Activated T-helper 1 cell treated with anti-CD3 and anti-CD28 coated beads, Interleukin-12 subunit alpha, Interleukin-12 subunit beta, Interleukin-2, Interleukin-4 antibody, amounts not matched to agents 30 ng/mL and 10 ng/mL and 1 ng/mL, durations not matched to agents 14 hours and 24 hours and 36 hours (primary cell): ENCODE results near the gene CADM4. TPM values are rescaled to one million over a fixed set of nuclear protein-coding genes. Genes with fewer than 3 reads are reported as not detected.
"Not testable (repeated sequence)": the region's sequence is repeated elsewhere in the genome, so short reads cannot be mapped to it uniquely, and the experiment has no call there.

ENCODE experiments used
- DNase-seq: peaks from one replicate; pipeline ENCODE4 v3.0.0; 2021; ENCODE audit warnings: low spot score
- H3K27ac Mint-ChIP-seq: one replicate; pipeline ENCODE4 v1.8.0; 2021; ENCODE audit warnings: mild to moderate bottlenecking, mixed read lengths
- H3K27me3 Mint-ChIP-seq: one replicate; pipeline ENCODE4 v1.8.0; 2022; ENCODE audit warnings: mild to moderate bottlenecking, moderate library complexity, mixed read lengths; ENCODE audit not compliant: insufficient read depth
- H3K36me3 Mint-ChIP-seq: one replicate; pipeline ENCODE4 v1.8.0; 2021; ENCODE audit warnings: low read depth, mixed read lengths
- H3K4me1 Mint-ChIP-seq: one replicate; pipeline ENCODE4 v1.8.0; 2021; ENCODE audit warnings: low read depth, mixed read lengths
- H3K4me3 Mint-ChIP-seq: one replicate; pipeline ENCODE4 v1.8.0; 2021; ENCODE audit warnings: mild to moderate bottlenecking, moderate library complexity, mixed read lengths
- H3K9me3 Mint-ChIP-seq: one replicate; pipeline ENCODE4 v1.8.0; 2021; ENCODE audit warnings: mixed read lengths
- intact Hi-C: fragments of 100-400 bp; cut with micrococcal nuclease; formaldehyde crosslinking; loops from one replicate; pipeline ENCODE4 v1.15.1; 2024
- total RNA-seq: library from RNA; stranded (reverse); gene quantifications from 2 replicates; pipeline ENCODE4 v1.2.3, GENCODE V29; 2022

Gene CADM4
- total RNA-seq, 1 donor from 2014 or later: 0.39 TPM

- Mint-ChIP-seq H3K27me3 (peaks cover 48% of the 10 kb centered on the region), H3K4me3 (peak overlapping the region; percentile 77), H3K27ac (no peak overlapping the region), H3K4me1 (no peaks in the 10 kb centered on the region), H3K9me3 (no peaks in the 10 kb centered on the region), H3K36me3 (no peaks in the 10 kb centered on the region)
- DNase-seq: no peak
- intact Hi-C loops: no loop called here
Measured at GRCh38 chr19:43638214-43638994, 1.2 kb downstream of the CADM4 start.

GRCh38 chr19:43636121-43636683 lies 3.4 kb downstream of the CADM4 start:
- intact Hi-C loops: no loop called here
- Mint-ChIP-seq H3K4me3 (no peak overlapping the region), H3K9me3 (no peaks in the 10 kb centered on the region), H3K27ac (no peak overlapping the region), H3K4me1 (no peaks in the 10 kb centered on the region), H3K36me3 (no peaks in the 10 kb centered on the region), H3K27me3 (peaks cover 53% of the 10 kb centered on the region)
- no peak for DNase-seq

GRCh38 chr19:43635561-43635940 lies 4.1 kb downstream of the CADM4 start:
- DNase-seq, H3K4me1 Mint-ChIP-seq, H3K36me3 Mint-ChIP-seq, intact Hi-C loops, H3K4me3 Mint-ChIP-seq, H3K27ac Mint-ChIP-seq, H3K9me3 Mint-ChIP-seq: not testable (repeated sequence)
- peaks cover 51% of the 10 kb centered on the region for H3K27me3 Mint-ChIP-seq

DNA sequence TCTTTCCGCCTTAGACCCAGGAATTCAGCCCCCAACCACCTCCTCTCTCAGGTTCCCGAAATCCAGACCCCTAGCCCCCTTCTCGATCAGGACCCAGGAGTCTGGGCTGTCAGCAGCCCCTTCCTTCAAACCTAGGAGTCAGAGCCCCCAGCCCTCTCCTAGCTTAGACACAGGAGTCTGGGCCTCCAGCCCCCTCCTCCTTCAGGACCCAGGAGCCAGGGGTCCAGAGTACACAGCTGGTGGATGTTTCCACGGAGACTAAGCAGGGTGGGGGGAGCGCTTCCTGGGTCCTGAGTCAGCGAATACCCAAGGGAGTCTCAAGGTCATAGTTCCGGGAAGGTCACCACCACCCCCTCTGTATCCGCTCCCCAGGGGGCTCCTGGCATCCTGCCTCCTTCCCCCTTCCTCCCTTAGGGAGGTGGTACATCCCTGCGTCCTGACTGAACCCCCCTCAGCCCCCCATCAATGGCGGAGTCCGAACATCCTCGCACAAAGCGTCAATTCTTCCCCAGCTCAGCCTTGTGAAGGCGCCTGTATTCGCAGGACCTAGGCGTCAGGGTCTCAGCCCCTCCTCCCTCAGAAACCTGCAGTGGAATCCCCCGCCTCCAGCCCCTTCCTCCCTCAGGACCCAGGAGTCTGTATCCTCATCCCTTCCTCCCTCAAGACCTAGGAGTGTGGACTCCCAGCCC lies 4.6 kb downstream of the CADM4 start:
- no peak for DNase-seq
- Mint-ChIP-seq H3K27me3 (peaks cover 46% of the 10 kb centered on the region), H3K4me1 (no peaks in the 10 kb centered on the region), H3K9me3 (no peaks in the 10 kb centered on the region), H3K27ac (no peak overlapping the region), H3K36me3 (no peaks in the 10 kb centered on the region), H3K4me3 (no peak overlapping the region)
- intact Hi-C loops: no loop called here

DNA sequence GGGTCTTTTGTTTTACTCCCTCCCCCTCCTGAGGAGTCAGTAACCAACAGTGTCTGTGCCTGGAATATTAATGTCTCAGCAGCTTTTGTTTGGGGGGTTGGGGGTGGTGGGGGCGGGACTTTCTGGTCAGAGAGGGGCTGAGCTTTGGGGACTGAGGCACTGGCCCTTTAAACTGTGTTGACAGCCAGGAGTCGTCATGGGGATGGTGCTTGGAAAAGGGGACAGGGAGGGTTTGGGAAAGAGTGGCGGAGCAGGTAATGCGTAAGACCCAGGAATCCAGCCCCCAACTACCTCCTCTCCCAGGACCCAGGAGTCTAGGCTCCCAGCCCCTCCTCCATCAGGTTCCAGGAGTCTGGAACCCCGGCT lies 5.2 kb downstream of the CADM4 start:
- H3K9me3 Mint-ChIP-seq: no peaks in the 10 kb centered on the region
- intact Hi-C loops: no loop called here
- H3K36me3 Mint-ChIP-seq: no peaks in the 10 kb centered on the region
- H3K4me1 Mint-ChIP-seq: no peaks in the 10 kb centered on the region
- no peak overlapping the region for H3K27ac Mint-ChIP-seq
- DNase-seq: no peak
- peaks cover 43% of the 10 kb centered on the region for H3K27me3 Mint-ChIP-seq
- H3K4me3 Mint-ChIP-seq: no peak overlapping the region

GRCh38 chr19:43634068-43634467 lies 5.6 kb downstream of the CADM4 start:
- intact Hi-C loops: no loop called here
- H3K4me1 Mint-ChIP-seq: no peaks in the 10 kb centered on the region
- H3K36me3 Mint-ChIP-seq: no peaks in the 10 kb centered on the region
- H3K9me3 Mint-ChIP-seq: no peaks in the 10 kb centered on the region
- H3K27ac Mint-ChIP-seq: no peak overlapping the region
- no peak for DNase-seq
- no peak overlapping the region for H3K4me3 Mint-ChIP-seq
- peaks cover 43% of the 10 kb centered on the region for H3K27me3 Mint-ChIP-seq

- no peak for DNase-seq
- intact Hi-C loops: no loop called here
- Mint-ChIP-seq H3K27ac (no peak overlapping the region), H3K4me3 (no peak overlapping the region), H3K27me3 (peaks cover 40% of the 10 kb centered on the region), H3K4me1 (no peaks in the 10 kb centered on the region), H3K36me3 (no peaks in the 10 kb centered on the region), H3K9me3 (no peaks in the 10 kb centered on the region)
Measured at GRCh38 chr19:43633520-43633919, 6.1 kb downstream of the CADM4 start.

DNA sequence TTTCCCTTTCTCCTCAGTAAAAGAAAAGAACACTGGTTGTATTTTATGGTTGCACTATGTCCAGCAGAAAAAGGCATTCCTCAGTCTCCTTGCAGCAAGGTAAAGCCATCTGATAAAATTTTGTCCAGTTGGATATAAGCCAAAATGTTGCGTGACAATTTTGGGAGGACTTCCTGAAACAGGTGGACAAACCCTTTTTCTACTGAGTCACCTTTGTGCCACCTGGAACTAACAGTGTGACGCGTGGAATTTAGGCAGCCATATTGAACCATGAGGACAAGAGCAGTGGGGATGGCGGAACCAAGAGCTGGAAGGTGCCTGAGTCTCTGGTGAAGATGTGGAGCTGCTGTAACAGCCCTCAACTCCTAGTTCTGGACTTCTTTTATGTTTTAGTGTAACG lies 8.2 kb downstream of the CADM4 start:
- H3K9me3 Mint-ChIP-seq: no peaks in the 10 kb centered on the region
- no peaks in the 10 kb centered on the region for H3K36me3 Mint-ChIP-seq
- intact Hi-C loops: no loop called here
- no peak for DNase-seq
- H3K27ac Mint-ChIP-seq: no peak overlapping the region
- no peaks in the 10 kb centered on the region for H3K4me1 Mint-ChIP-seq
- H3K4me3 Mint-ChIP-seq: no peak overlapping the region
- H3K27me3 Mint-ChIP-seq: peaks cover 27% of the 10 kb centered on the region

- intact Hi-C loops: no loop called here
- Mint-ChIP-seq H3K4me3 (no peak overlapping the region), H3K27ac (no peak overlapping the region), H3K36me3 (no peaks in the 10 kb centered on the region), H3K4me1 (peaks cover 14% of the 10 kb centered on the region), H3K27me3 (peaks cover 19% of the 10 kb centered on the region), H3K9me3 (no peaks in the 10 kb centered on the region)
- DNase-seq: no peak
Measured at GRCh38 chr19:43628646-43629326, 10.9 kb downstream of the CADM4 start.

- peaks cover 15% of the 10 kb centered on the region for H3K4me1 Mint-ChIP-seq
- peaks cover 7% of the 10 kb centered on the region for H3K27me3 Mint-ChIP-seq
- no peak for DNase-seq
- H3K36me3 Mint-ChIP-seq: no peaks in the 10 kb centered on the region
- H3K4me3 Mint-ChIP-seq: no peak overlapping the region
- no peak overlapping the region for H3K27ac Mint-ChIP-seq
- no peaks in the 10 kb centered on the region for H3K9me3 Mint-ChIP-seq
- intact Hi-C loops: no loop called here
Measured at GRCh38 chr19:43626838-43627237, 12.8 kb downstream of the CADM4 start.

DNA sequence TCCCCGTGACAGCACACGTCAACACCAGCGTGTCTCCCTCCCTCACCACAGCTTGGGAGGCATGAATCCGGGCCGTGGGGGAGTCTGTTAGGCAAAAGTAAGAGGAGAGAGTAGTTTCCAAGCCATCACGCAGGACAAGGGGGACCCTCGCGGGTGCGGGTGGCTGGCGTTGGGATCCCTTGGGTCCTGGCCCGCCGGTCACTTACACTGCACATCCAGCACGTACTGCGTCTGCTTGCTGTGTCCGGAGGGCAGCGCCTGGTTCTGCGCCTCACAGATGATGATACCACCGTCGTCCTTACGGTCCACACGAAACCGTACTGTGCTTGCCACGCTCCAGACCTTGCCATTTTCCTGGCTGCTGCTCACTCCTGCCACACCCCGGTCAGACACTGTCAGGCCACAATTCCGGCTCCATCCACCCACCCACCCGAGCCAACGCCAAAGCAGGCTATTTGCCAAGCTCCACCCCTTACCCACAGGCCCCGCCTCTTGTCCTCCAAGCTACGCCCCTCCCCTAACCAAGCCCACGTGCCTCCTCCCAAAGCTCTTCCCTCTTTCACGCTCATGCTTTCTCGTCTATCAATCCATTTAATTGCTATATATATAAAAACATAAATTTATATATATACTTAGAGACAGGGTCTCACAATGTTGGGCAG lies 13.6 kb downstream of the CADM4 start:
- Mint-ChIP-seq H3K4me1 (peaks cover 19% of the 10 kb centered on the region), H3K9me3 (no peaks in the 10 kb centered on the region), H3K27me3 (peaks cover 7% of the 10 kb centered on the region), H3K36me3 (no peaks in the 10 kb centered on the region), H3K27ac (no peak overlapping the region), H3K4me3 (no peak overlapping the region)
- intact Hi-C loops: no loop called here
- DNase-seq: no peak

- H3K27ac Mint-ChIP-seq: no peak overlapping the region
- no peak overlapping the region for H3K4me3 Mint-ChIP-seq
- intact Hi-C loops: no loop called here
- H3K27me3 Mint-ChIP-seq: peaks cover 7% of the 10 kb centered on the region
- H3K36me3 Mint-ChIP-seq: no peaks in the 10 kb centered on the region
- H3K9me3 Mint-ChIP-seq: no peaks in the 10 kb centered on the region
- peaks cover 29% of the 10 kb centered on the region for H3K4me1 Mint-ChIP-seq
- DNase-seq: peak; percentile 80
Measured at GRCh38 chr19:43624933-43625332, 14.7 kb downstream of the CADM4 start.
